Transverse colon (tissue), 4 donors: ENCODE results near the gene MAP3K21. TPM values are rescaled to one million over a fixed set of nuclear protein-coding genes. Genes with fewer than 3 reads are reported as not detected.

Source experiments
- DNase-seq: peaks from one replicate; pipeline ENCODE4 v3.0.0-alpha.2; 2019
- H3K27ac ChIP-seq, 4 donors: fragments of 200-600 bp; sonication (generic); 2 replicates each; pipeline ENCODE4 v1.5.1; 2016 to 2018; ENCODE audit warnings: inconsistent platforms in 4 of 4
- H3K27me3 ChIP-seq: fragments of 200-600 bp; sonication (generic); 2 replicates; pipeline ENCODE4 v1.5.1; 2017; ENCODE audit warnings: inconsistent platforms
- H3K36me3 ChIP-seq, 4 donors: fragments of 200-600 bp; sonication (generic); 2 replicates each; pipeline ENCODE4 v1.5.1; 2017 to 2019; ENCODE audit warnings: inconsistent platforms in 4 of 4
- H3K4me1 ChIP-seq, 4 donors: fragments of 200-600 bp; sonication (generic); 2 replicates each; pipeline ENCODE4 v1.5.1; 2017 to 2020; ENCODE audit warnings: inconsistent platforms in 4 of 4
- H3K4me3 ChIP-seq, 4 donors: fragments of 200-600 bp; sonication (generic); 1 replicate in 1 of 4; 2 replicates in 3 of 4; pipeline versions ENCODE4 v1.5.1 to v1.6.1; 2017 to 2019; ENCODE audit warnings: inconsistent platforms in 4 of 4
- H3K9me3 ChIP-seq, 2 donors: fragments of 200-600 bp; sonication (generic); 2 replicates each; pipeline ENCODE4 v1.5.1; 2017 to 2019; ENCODE audit warnings: inconsistent platforms in 2 of 2
- EP300 ChIP-seq: sonication (generic); formaldehyde crosslinking; IDR thresholded peaks from one replicate; pipeline ENCODE4 v1.6.1; 2017; ENCODE audit warnings: antibody characterized with exemption, low read depth
- POLR2A ChIP-seq: fragments of 450-650 bp; IDR thresholded peaks from one replicate; pipeline ENCODE4 v1.6.1; 2016; ENCODE audit warnings: antibody characterized with exemption, mild to moderate bottlenecking, moderate library complexity
- POLR2AphosphoS5 ChIP-seq, 3 donors: sonication (generic); formaldehyde crosslinking; IDR thresholded peaks; one replicate each; pipeline ENCODE4 v1.6.1; 2016; ENCODE audit warnings: antibody characterized with exemption in 3 of 3
- WGBS, 2 donors: methylation state at CpG; one replicate each; pipeline ENCODE4 v1.1.5; 2018; ENCODE audit warnings: low coverage in 1 of 2; 5-methylcytosine and 5-hydroxymethylcytosine counted together
- in situ Hi-C, 4 donors: fragments of 200-750 bp; cut with MboI; loops; one replicate each; pipeline versions ENCODE4 v1.15.0 to v1.15.1; 2017; ENCODE audit warnings: low sequenced_read_pairs in 3 of 4, low pct_ligation_motif_present in 1 of 4, low pct_unique_long_range_greater_than_20kb in 1 of 4
- intact Hi-C: fragments of 100-400 bp; cut with DNase I; formaldehyde crosslinking; loops from one replicate; pipeline ENCODE4 v1.15.1; 2023; ENCODE audit warnings: low total_unique reads
- total RNA-seq, 4 donors: library from RNA; depleted of rRNA; stranded (reverse); fragments of >200 nt; gene quantifications; one replicate each; pipeline ENCODE4 v1.1.0, GENCODE V29; 2016
- TF ChIP-seq, protein P1 (sequence below), 5 experiments: fragments of 200-600 bp in 3 of 5; fragments of 450-650 bp in 2 of 5; sonication (generic) in 3 of 5; IDR thresholded peaks; 1 replicate in 2 of 5; 2 replicates in 3 of 5; pipeline ENCODE4 v1.5.1; 2016 to 2017; ENCODE audit warnings: antibody characterized with exemption in 5 of 5, inconsistent platforms in 3 of 5, mild to moderate bottlenecking in 2 of 5, moderate library complexity in 1 of 5

The MAP3K21 gene
- total RNA-seq, 4 donors from 2014 or later: 18.7 to 69.3 (median 28.9) TPM

DNA sequence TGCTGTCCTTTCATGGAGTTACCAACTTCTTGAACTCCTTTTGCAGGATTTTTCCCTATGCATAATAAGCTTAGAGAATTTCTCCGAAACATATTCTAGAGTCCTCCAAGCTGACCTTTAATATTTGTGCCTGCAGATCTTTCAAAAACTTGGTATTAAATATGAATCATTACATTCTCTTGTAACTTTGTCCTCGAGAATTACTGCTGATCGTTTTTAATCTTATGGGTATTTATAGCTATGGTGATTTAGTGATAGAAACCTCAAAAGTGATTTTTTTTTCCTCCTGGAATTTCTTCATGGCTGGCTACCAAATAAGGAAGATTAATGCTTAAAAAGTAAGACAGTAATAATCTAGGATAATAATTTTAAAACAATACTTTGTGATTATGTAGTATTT, 39.1 kb downstream of the MAP3K21 start:
- Histone ChIP-seq H3K36me3 (no peaks in the 10 kb centered on the region), H3K4me1 (no peaks in the 10 kb centered on the region), H3K9me3 (no peaks in the 10 kb centered on the region), H3K4me3 (no peak overlapping the region), H3K27me3 (no peaks in the 10 kb centered on the region), H3K27ac (no peak overlapping the region)
- WGBS, 2 donors: 42 to 71% methylated on average over 3 of the region's 3 CpGs
- in situ Hi-C loops (no loop called here), intact Hi-C loops (no loop called here)
- no peak for DNase-seq
- TF ChIP-seq POLR2AphosphoS5 (IDR thresholded peaks at IDR 0.05) (no peak), EP300 (no peak), POLR2A (no peak)
- TF ChIP-seq, protein P1, sequence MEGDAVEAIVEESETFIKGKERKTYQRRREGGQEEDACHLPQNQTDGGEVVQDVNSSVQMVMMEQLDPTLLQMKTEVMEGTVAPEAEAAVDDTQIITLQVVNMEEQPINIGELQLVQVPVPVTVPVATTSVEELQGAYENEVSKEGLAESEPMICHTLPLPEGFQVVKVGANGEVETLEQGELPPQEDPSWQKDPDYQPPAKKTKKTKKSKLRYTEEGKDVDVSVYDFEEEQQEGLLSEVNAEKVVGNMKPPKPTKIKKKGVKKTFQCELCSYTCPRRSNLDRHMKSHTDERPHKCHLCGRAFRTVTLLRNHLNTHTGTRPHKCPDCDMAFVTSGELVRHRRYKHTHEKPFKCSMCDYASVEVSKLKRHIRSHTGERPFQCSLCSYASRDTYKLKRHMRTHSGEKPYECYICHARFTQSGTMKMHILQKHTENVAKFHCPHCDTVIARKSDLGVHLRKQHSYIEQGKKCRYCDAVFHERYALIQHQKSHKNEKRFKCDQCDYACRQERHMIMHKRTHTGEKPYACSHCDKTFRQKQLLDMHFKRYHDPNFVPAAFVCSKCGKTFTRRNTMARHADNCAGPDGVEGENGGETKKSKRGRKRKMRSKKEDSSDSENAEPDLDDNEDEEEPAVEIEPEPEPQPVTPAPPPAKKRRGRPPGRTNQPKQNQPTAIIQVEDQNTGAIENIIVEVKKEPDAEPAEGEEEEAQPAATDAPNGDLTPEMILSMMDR (IDR thresholded peaks at IDR 0.05): no peak

DNA sequence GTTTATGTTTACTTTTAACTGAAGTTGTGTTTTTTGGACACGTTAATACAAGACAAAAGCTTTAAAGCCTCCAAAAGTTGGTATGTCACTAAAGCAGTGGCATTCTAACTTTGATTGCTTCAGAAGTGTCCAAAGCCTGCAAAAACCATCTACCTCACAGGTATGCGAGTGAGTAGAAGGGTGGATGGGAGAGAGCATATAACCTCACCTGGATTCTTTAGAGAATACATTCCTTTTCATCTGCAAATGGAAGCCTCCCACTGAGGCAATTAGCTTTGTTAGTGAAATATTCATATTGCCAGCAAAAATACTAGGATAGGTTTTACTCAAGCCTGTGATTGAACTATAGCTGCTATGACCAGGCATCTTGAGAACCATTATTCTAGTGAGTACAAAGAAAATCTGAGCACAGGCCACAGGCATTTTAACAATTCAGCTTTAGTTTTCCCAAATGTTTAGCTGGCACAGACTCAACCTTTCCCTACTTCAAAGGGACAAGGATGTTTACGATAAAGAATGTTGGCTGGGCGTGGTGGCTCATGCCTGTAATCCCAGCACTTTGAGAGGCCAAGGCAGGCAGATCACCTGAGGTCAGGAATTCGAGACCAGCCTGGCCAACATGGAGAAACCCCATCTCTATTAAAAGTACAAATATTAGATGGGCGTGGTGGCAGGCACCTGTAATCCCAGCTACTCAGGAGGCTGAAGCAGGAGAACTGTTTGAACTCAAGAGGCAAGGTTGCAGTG, 39.7 kb downstream of the MAP3K21 start:
- H3K27me3 ChIP-seq: no peaks in the 10 kb centered on the region
- in situ Hi-C loops (no loop called here), intact Hi-C loops (no loop called here)
- H3K27ac ChIP-seq: no peak overlapping the region
- no peak overlapping the region for H3K4me3 ChIP-seq
- H3K9me3 ChIP-seq: no peaks in the 10 kb centered on the region
- no peaks in the 10 kb centered on the region for H3K4me1 ChIP-seq
- DNase-seq: no peak
- H3K36me3 ChIP-seq: no peaks in the 10 kb centered on the region
- TF ChIP-seq POLR2A (no peak), POLR2AphosphoS5 (IDR thresholded peaks at IDR 0.05) (no peak), EP300 (no peak)
- TF ChIP-seq, protein P1 (IDR thresholded peaks at IDR 0.05): no peak
- 33 to 49% methylated on average over 2 to 6 of the region's 6 CpGs for WGBS, 2 donors

DNA sequence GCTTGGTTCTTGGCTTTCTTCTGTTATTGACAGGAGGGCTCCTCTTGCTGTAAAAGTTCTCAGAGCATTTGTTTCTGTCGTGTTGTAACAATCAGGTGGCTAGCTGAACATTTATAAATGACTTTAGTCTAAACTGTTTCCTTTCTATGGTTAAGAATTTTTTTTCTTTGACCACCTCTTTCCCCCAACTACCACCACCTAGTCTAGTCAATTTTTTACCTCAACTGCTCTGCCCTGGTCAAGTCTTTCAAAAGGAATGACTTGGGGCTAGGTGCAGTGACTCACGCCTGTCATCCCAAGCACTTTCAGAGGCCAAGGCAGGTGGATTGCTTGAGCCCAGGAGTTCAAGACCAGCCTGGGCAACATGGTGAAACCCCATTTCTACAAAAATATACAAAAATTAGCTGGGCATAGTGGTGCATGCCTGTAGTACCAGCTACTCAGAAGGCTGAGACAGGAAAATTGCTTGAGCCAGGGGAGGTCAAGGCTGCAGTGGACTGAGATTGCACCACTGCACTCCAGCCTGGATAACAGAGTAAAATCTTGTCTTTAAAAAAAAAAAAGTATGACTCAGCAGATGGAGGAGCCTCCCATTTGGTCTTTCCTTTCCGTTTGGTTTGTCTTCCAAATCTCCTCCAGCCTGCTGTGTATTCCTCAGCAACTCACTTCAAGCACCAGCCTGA, 40.7 kb downstream of the MAP3K21 start:
- in situ Hi-C loops (no loop called here), intact Hi-C loops (no loop called here)
- no peak overlapping the region for H3K4me3 ChIP-seq
- no peak for DNase-seq
- 33 to 60% methylated on average over 1 to 3 of the region's 3 CpGs for WGBS, 2 donors
- no peak overlapping the region for H3K27ac ChIP-seq
- no peaks in the 10 kb centered on the region for H3K36me3 ChIP-seq
- H3K9me3 ChIP-seq: no peaks in the 10 kb centered on the region
- TF ChIP-seq, protein P1 (IDR thresholded peaks at IDR 0.05): no peak
- no peak for TF ChIP-seq POLR2AphosphoS5 (IDR thresholded peaks at IDR 0.05)
- no peak for TF ChIP-seq EP300
- no peak for TF ChIP-seq POLR2A
- H3K27me3 ChIP-seq: no peaks in the 10 kb centered on the region
- no peaks in the 10 kb centered on the region for H3K4me1 ChIP-seq

DNA sequence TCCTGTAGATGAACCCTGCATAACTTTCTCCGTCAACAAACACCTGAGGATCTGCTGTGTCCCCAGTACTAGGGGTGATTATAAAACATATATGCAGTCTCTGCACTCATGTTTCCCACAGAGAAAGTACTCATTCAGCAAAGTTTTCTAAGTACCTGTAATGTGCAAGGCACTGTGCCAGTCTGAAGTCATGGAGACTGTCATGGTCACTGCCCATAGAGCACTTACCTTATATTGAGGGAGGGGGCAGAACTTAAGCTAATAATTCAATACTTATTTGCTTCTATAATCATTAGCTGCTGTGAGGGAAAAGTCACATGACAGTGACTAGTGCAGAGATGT, 41.2 kb downstream of the MAP3K21 start:
- no peak overlapping the region for H3K4me3 ChIP-seq
- no peaks in the 10 kb centered on the region for H3K9me3 ChIP-seq
- intact Hi-C loops (no loop called here), in situ Hi-C loops (no loop called here)
- no peaks in the 10 kb centered on the region for H3K27me3 ChIP-seq
- no peaks in the 10 kb centered on the region for H3K4me1 ChIP-seq
- no peak overlapping the region for H3K27ac ChIP-seq
- no peak for TF ChIP-seq POLR2A
- no peak for TF ChIP-seq EP300
- TF ChIP-seq, protein P1 (IDR thresholded peaks at IDR 0.05): no peak
- TF ChIP-seq POLR2AphosphoS5 (IDR thresholded peaks at IDR 0.05): no peak
- no peaks in the 10 kb centered on the region for H3K36me3 ChIP-seq
- 94% methylated on average over 1 of the region's 1 CpG; no CpG with 5 or more reads in 1 of the 2 donors for WGBS, 2 donors
- no peak for DNase-seq
